Body of pancreas (tissue), 4 donors: ENCODE results near the gene EIF4G2. TPM values are rescaled to one million over a fixed set of nuclear protein-coding genes. Genes with fewer than 3 reads are reported as not detected.

ENCODE experiments used
- ATAC-seq: fragments of 150-250 bp; one replicate; pipeline ENCODE4 v1.9.1; 2016
- DNase-seq, 4 donors: peaks; one replicate each; pipeline ENCODE4 v3.0.0-alpha.2; 2019
- H3K27ac ChIP-seq, 4 donors: fragments of 200-600 bp; sonication (generic); 1 replicate in 3 of 4; 2 replicates in 1 of 4; pipeline versions ENCODE4 v1.5.1 to v1.6.1; 2016 to 2019; ENCODE audit warnings: mild to moderate bottlenecking in 1 of 4, mixed read lengths in 1 of 4, moderate library complexity in 1 of 4
- H3K27me3 ChIP-seq, 2 donors: fragments of 200-600 bp; sonication (generic); one replicate each; pipeline ENCODE4 v1.6.0; 2016; ENCODE audit warnings: mild to moderate bottlenecking in 1 of 2
- H3K36me3 ChIP-seq, 2 donors: fragments of 200-600 bp; sonication (generic); replicated peaks in 1 of 2; 2 replicates each; pipeline ENCODE4 v1.5.1; 2016; ENCODE audit warnings: low read depth in 2 of 2; ENCODE audit not compliant: insufficient read depth in 1 of 2
- H3K4me1 ChIP-seq: fragments of 200-600 bp; sonication (generic); one replicate; pipeline ENCODE4 v1.6.0; 2016
- H3K4me3 ChIP-seq, 2 donors: fragments of 200-600 bp; sonication (generic); 1 replicate in 1 of 2; 2 replicates in 1 of 2; pipeline ENCODE4 v1.5.1; 2016 to 2019
- H3K9me3 ChIP-seq, 3 donors: fragments of 200-600 bp; sonication (generic); 1 replicate in 2 of 3; 2 replicates in 1 of 3; pipeline ENCODE4 v1.5.1; 2016
- CTCF ChIP-seq, 7 experiments: fragments of 450-650 bp in 4 of 7; fragments of 200-600 bp in 3 of 7; sonication (generic) in 3 of 7; IDR thresholded peaks; one replicate each; pipeline ENCODE4 v1.5.1; 2016 to 2019; ENCODE audit warnings: antibody characterized with exemption in 7 of 7
- POLR2A ChIP-seq, 3 donors: fragments of 450-650 bp; IDR thresholded peaks; one replicate each; pipeline ENCODE4 v1.6.1; 2016; ENCODE audit warnings: antibody characterized with exemption in 3 of 3, mild to moderate bottlenecking in 2 of 3
- WGBS, 2 donors: methylation state at CpG; one replicate each; pipeline ENCODE4 v1.1.5; 2017; 5-methylcytosine and 5-hydroxymethylcytosine counted together
- intact Hi-C: fragments of 100-400 bp; cut with DNase I; formaldehyde crosslinking; loops from one replicate; pipeline ENCODE4 v1.15.1; 2023
- total RNA-seq, 2 donors: library from RNA; depleted of rRNA; stranded (reverse); fragments of >200 nt; gene quantifications; one replicate each; pipeline ENCODE4 v1.1.0, GENCODE V29; 2016

The EIF4G2 gene
- total RNA-seq, 2 donors from 2014 or later = 223 to 230 TPM

- ATAC-seq = no peak
- WGBS, 2 donors = 66 to 77% methylated on average over 3 of the region's 3 CpGs
- H3K27me3 ChIP-seq = no peaks in the 10 kb centered on the region
Observed at GRCh38 chr11:10777393-10777793, 31.3 kb downstream of the EIF4G2 start.

GRCh38 chr11:10774811-10775210, 33.9 kb downstream of the EIF4G2 start:
- 85 to 91% methylated on average over 2 of the region's 2 CpGs for WGBS, 2 donors
- Histone ChIP-seq H3K4me3 (no peak overlapping the region), H3K9me3 (no peaks in the 10 kb centered on the region), H3K27me3 (no peaks in the 10 kb centered on the region), H3K36me3 (peaks cover 10 to 36% of the 10 kb centered on the region in 2 donors), H3K27ac (no peak overlapping the region), H3K4me1 (peaks cover 20% of the 10 kb centered on the region)
- no peak for DNase-seq
- ATAC-seq = no peak
- intact Hi-C loops = no loop called here
- TF ChIP-seq CTCF (IDR thresholded peaks at IDR 0.05) (no peak), POLR2A (IDR thresholded peaks at IDR 0.05) (no peak)

More at GRCh38 chr11:10777393-10777793, 31.3 kb downstream of the EIF4G2 start:
- Histone ChIP-seq H3K27ac (peak overlapping the region in 1 of 4 donors; percentile 35), H3K4me1 (peaks cover 5% of the 10 kb centered on the region), H3K9me3 (no peaks in the 10 kb centered on the region), H3K36me3 (peaks cover 10 to 36% of the 10 kb centered on the region in 2 donors), H3K4me3 (no peak overlapping the region)
- no peak for DNase-seq
- no peak for TF ChIP-seq POLR2A (IDR thresholded peaks at IDR 0.05)
- TF ChIP-seq CTCF (IDR thresholded peaks at IDR 0.05) = no peak
- intact Hi-C loops = no loop called here

GRCh38 chr11:10771457-10771856, 37.3 kb downstream of the EIF4G2 start:
- Histone ChIP-seq H3K27me3 (no peaks in the 10 kb centered on the region), H3K4me1 (peaks cover 15% of the 10 kb centered on the region), H3K4me3 (no peak overlapping the region), H3K9me3 (no peaks in the 10 kb centered on the region), H3K27ac (no peak overlapping the region), H3K36me3 (peaks cover 4 to 27% of the 10 kb centered on the region in 2 donors)
- TF ChIP-seq CTCF (IDR thresholded peaks at IDR 0.05) (no peak), POLR2A (IDR thresholded peaks at IDR 0.05) (no peak)
- peak in 2 of 4 donors; percentile 23 to 51 for DNase-seq
- WGBS, 2 donors = 24 to 38% methylated on average over 1 of the region's 1 CpG
- intact Hi-C loops = no loop called here
- peak; percentile 47 for ATAC-seq

- 16 to 23% methylated on average over 2 of the region's 2 CpGs for WGBS, 2 donors
- TF ChIP-seq CTCF (IDR thresholded peaks at IDR 0.05) (peak; percentile 27 to 62 (median 55)), POLR2A (IDR thresholded peaks at IDR 0.05) (no peak)
- Histone ChIP-seq H3K36me3 (peaks cover 0 to 22% of the 10 kb centered on the region in 2 donors), H3K9me3 (no peaks in the 10 kb centered on the region), H3K4me1 (peaks cover 15% of the 10 kb centered on the region), H3K4me3 (no peak overlapping the region), H3K27ac (no peak overlapping the region), H3K27me3 (no peaks in the 10 kb centered on the region)
- intact Hi-C loops = no loop called here
- peak; percentile 79 for ATAC-seq
- peak; percentile 59 to 78 (median 64) for DNase-seq
Observed at GRCh38 chr11:10770626-10771254, 38.0 kb downstream of the EIF4G2 start.

- DNase-seq (no peak), ATAC-seq (no peak)
- H3K27ac ChIP-seq = no peak overlapping the region
- H3K9me3 ChIP-seq = no peaks in the 10 kb centered on the region
- H3K4me3 ChIP-seq = no peak overlapping the region
- WGBS, 2 donors = 86 to 92% methylated on average over 12 of the region's 12 CpGs
- peaks cover 0 to 26% of the 10 kb centered on the region in 2 donors for H3K36me3 ChIP-seq
- H3K27me3 ChIP-seq = no peaks in the 10 kb centered on the region
- no peaks in the 10 kb centered on the region for H3K4me1 ChIP-seq
- intact Hi-C loops = no loop called here
- TF ChIP-seq POLR2A (IDR thresholded peaks at IDR 0.05) (no peak), CTCF (IDR thresholded peaks at IDR 0.05) (no peak)
Observed at GRCh38 chr11:10764412-10764811, 44.3 kb downstream of the EIF4G2 start.
